Neural cell (in vitro differentiated cells): ENCODE data around the gene LONRF3. TPM values are rescaled to one million over a fixed set of nuclear protein-coding genes. Genes with fewer than 3 reads are reported as not detected.
"Not testable (repeated sequence)": the region's sequence is repeated elsewhere in the genome, so short reads cannot be mapped to it uniquely, and the experiment has no call there.

Source experiments
- H2AFZ ChIP-seq: fragments of 200-600, 300-800 bp; sonication (generic), shearing (Covaris generic); 2 replicates; pipeline ENCODE4 v1.6.0; 2014; ENCODE audit warnings: low read depth, mild to moderate bottlenecking, antibody characterized with exemption, low read length, moderate library complexity
- H3F3A ChIP-seq: fragments of 200-600 bp; shearing (Covaris generic); 2 replicates; pipeline ENCODE4 v1.6.1; 2016; ENCODE audit warnings: mild to moderate bottlenecking, moderate library complexity, mixed read lengths, antibody characterized with exemption, low read length; ENCODE audit not compliant: insufficient read depth, poor library complexity, severe bottlenecking
- H3K27ac ChIP-seq: fragments of 200-600, 300-800 bp; sonication (generic), shearing (Covaris generic); 2 replicates; pipeline ENCODE4 v1.5.1; 2014; ENCODE audit warnings: mild to moderate bottlenecking, low read length, moderate library complexity
- H3K27me3 ChIP-seq: fragments of 300-800, 200-600 bp; sonication (generic), shearing (Covaris generic); 2 replicates; pipeline ENCODE4 v1.6.0; 2014; ENCODE audit warnings: mild to moderate bottlenecking, low read depth, low read length, moderate library complexity; ENCODE audit not compliant: insufficient read depth
- H3K36me3 ChIP-seq: fragments of 300-800, 200-600 bp; sonication (generic), shearing (Covaris generic); 2 replicates; pipeline ENCODE4 v1.5.1; 2014; ENCODE audit warnings: mild to moderate bottlenecking, antibody characterized with exemption, low read length, moderate library complexity; ENCODE audit not compliant: insufficient read depth
- H3K4me2 ChIP-seq: fragments of 300-800, 200-600 bp; sonication (generic), shearing (Covaris generic); 2 replicates; pipeline ENCODE4 v1.6.0; 2014; ENCODE audit warnings: mild to moderate bottlenecking, low read length
- H3K4me3 ChIP-seq: fragments of 300-800, 200-600 bp; sonication (generic), shearing (Covaris generic); 2 replicates; pipeline ENCODE4 v1.5.1; 2014; ENCODE audit warnings: mild to moderate bottlenecking, low read length, moderate library complexity
- H3K79me2 ChIP-seq: fragments of 200-600 bp; shearing (Covaris generic); replicated peaks from 2 replicates; pipeline ENCODE4 v1.6.0; 2014; ENCODE audit warnings: mild to moderate bottlenecking, low read length, moderate library complexity; ENCODE audit not compliant: insufficient read depth
- H3K9ac ChIP-seq: fragments of 300-800, 200-600 bp; sonication (generic), shearing (Covaris generic); 2 replicates; pipeline ENCODE4 v1.6.1; 2016; ENCODE audit warnings: mild to moderate bottlenecking, low read length, mixed read lengths
- H3K9me2 ChIP-seq: fragments of 200-600 bp; shearing (Covaris generic); 2 replicates; pipeline ENCODE4 v1.6.1; 2016; ENCODE audit warnings: mild to moderate bottlenecking, low read length, mixed read lengths; ENCODE audit not compliant: insufficient read depth
- H3K9me3 ChIP-seq: fragments of 200-600, 300-800 bp; sonication (generic), shearing (Covaris generic); 2 replicates; pipeline ENCODE4 v1.6.1; 2016; ENCODE audit warnings: mild to moderate bottlenecking, mixed run types, low read length, moderate library complexity, mixed read lengths
- H4K20me1 ChIP-seq: fragments of 200-600 bp; shearing (Covaris generic); 2 replicates; pipeline ENCODE4 v1.6.1; 2016; ENCODE audit warnings: mild to moderate bottlenecking, mixed run types; ENCODE audit not compliant: insufficient read depth
- EP300 ChIP-seq: fragments of 450-650 bp; conservative IDR thresholded peaks from 2 replicates; pipeline ENCODE4 v1.6.1; 2014; ENCODE audit warnings: antibody characterized with exemption, mild to moderate bottlenecking, moderate library complexity; ENCODE audit not compliant: poor library complexity, severe bottlenecking
- EZH2 ChIP-seq: fragments of 200-600, 300-800 bp; shearing (Covaris generic), sonication (generic); IDR thresholded peaks from 2 replicates; pipeline ENCODE4 v1.6.1; 2014; ENCODE audit warnings: antibody characterized with exemption, low read length, borderline replicate concordance, mild to moderate bottlenecking; ENCODE audit not compliant: insufficient read depth, poor library complexity, severe bottlenecking
- MXI1 ChIP-seq: fragments of 450-650 bp; conservative IDR thresholded peaks from 2 replicates; pipeline ENCODE4 v1.6.1; 2014; ENCODE audit warnings: antibody characterized with exemption, mild to moderate bottlenecking; ENCODE audit not compliant: poor library complexity, severe bottlenecking
- POLR2AphosphoS5 ChIP-seq: IDR thresholded peaks from 2 replicates; pipeline ENCODE4 v1.6.1; 2012
- RAD21 ChIP-seq: fragments of 450-650 bp; conservative IDR thresholded peaks from 2 replicates; pipeline ENCODE4 v1.6.1; 2014; ENCODE audit warnings: antibody characterized with exemption, mild to moderate bottlenecking, moderate library complexity
- REST ChIP-seq: IDR thresholded peaks from 2 replicates; pipeline ENCODE4 v1.6.1; 2012; ENCODE audit warnings: borderline replicate concordance
- SMC3 ChIP-seq: fragments of 450-650 bp; conservative IDR thresholded peaks from 2 replicates; pipeline ENCODE4 v1.6.1; 2014; ENCODE audit warnings: antibody characterized with exemption, mild to moderate bottlenecking, moderate library complexity; ENCODE audit not compliant: poor library complexity
- TAF1 ChIP-seq: IDR thresholded peaks from 2 replicates; pipeline ENCODE4 v1.6.1; 2012; ENCODE audit warnings: low read depth
- polyA plus RNA-seq: library from polyadenylated mRNA; depleted of rRNA; stranded (reverse); fragments of >200 nt; gene quantifications from 2 replicates; pipeline ENCODE4 v1.2.3, GENCODE V29; 2014
- TF ChIP-seq, protein P1 (sequence below): fragments of 450-650 bp; IDR thresholded peaks from 2 replicates; pipeline ENCODE4 v1.5.1; 2014; ENCODE audit warnings: antibody characterized with exemption, mild to moderate bottlenecking, moderate library complexity; ENCODE audit not compliant: poor library complexity, severe bottlenecking

LONRF3 gene
- polyA plus RNA-seq, 1 donor from 2014 or later, result 0.41 TPM

DNA sequence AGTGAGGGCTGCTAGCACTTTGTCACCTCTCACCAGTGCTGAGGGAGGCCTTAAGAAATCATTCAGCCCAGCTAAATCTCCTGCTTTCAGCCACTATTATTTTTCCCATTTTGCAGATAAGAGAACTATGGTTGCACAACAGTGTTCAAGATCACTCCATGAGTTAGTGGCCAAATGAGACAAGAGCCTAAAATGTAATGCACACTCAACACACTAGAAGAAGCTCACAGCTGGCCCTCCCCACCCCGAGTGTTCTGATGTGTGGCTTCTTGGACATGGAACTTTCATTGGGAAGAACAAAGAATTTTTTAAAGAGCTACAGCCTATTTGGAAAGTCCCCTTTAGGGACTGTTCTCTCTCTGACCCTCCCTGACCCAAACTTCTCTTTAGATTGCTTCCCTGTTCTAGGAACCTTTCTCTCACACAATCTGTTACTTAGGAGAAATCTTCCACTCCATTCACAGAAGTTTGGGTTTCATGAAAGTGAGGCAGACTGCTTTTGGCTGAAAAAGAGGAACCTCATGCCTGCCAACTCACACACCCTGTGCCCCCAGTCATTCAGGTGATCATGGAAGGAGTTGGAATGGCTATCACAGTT lies 54.4 kb downstream of the LONRF3 start:
- Histone ChIP-seq H3K9ac (no peak overlapping the region), H4K20me1 (no peaks in the 10 kb centered on the region), H2AFZ (no peak overlapping the region), H3K27me3 (no peaks in the 10 kb centered on the region), H3K36me3 (no peaks in the 10 kb centered on the region), H3K27ac (no peak overlapping the region), H3K9me3 (no peaks in the 10 kb centered on the region), H3K79me2 (no peaks in the 10 kb centered on the region), H3K4me2 (no peak overlapping the region), H3K9me2 (no peaks in the 10 kb centered on the region), H3F3A (no peaks in the 10 kb centered on the region), H3K4me3 (no peak overlapping the region)
- TF ChIP-seq REST (no peak), POLR2AphosphoS5 (no peak), RAD21 (no peak), TAF1 (no peak), SMC3 (no peak), MXI1 (no peak), EP300 (no peak), EZH2 (no peak)
- TF ChIP-seq, protein P1, sequence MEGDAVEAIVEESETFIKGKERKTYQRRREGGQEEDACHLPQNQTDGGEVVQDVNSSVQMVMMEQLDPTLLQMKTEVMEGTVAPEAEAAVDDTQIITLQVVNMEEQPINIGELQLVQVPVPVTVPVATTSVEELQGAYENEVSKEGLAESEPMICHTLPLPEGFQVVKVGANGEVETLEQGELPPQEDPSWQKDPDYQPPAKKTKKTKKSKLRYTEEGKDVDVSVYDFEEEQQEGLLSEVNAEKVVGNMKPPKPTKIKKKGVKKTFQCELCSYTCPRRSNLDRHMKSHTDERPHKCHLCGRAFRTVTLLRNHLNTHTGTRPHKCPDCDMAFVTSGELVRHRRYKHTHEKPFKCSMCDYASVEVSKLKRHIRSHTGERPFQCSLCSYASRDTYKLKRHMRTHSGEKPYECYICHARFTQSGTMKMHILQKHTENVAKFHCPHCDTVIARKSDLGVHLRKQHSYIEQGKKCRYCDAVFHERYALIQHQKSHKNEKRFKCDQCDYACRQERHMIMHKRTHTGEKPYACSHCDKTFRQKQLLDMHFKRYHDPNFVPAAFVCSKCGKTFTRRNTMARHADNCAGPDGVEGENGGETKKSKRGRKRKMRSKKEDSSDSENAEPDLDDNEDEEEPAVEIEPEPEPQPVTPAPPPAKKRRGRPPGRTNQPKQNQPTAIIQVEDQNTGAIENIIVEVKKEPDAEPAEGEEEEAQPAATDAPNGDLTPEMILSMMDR, result no peak

DNA sequence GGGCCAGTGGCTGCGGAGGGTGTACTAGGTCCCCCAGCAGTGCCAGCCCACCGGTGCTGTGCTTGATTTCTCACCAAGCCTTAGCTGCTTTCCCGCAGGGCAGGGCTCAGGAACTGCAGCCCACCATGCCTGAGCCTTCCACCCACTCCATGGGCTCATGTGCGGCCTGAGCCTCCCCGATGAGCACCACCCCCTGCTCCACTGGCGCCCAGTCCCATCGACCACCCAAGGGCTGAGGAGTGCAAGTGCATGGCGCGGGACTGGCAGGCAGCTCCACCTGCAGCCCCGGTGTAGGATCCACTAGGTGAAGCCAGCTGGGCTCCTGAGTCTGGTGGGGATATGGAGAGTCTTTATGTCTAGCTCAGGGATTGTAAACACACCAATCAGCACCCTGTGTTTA lies 55.2 kb downstream of the LONRF3 start:
- H3K9me3 ChIP-seq, H3F3A ChIP-seq, H3K27ac ChIP-seq, H3K9me2 ChIP-seq, H3K4me3 ChIP-seq, H2AFZ ChIP-seq, H3K27me3 ChIP-seq, H4K20me1 ChIP-seq, H3K36me3 ChIP-seq, H3K9ac ChIP-seq, H3K4me2 ChIP-seq, H3K79me2 ChIP-seq: not testable (repeated sequence)

DNA sequence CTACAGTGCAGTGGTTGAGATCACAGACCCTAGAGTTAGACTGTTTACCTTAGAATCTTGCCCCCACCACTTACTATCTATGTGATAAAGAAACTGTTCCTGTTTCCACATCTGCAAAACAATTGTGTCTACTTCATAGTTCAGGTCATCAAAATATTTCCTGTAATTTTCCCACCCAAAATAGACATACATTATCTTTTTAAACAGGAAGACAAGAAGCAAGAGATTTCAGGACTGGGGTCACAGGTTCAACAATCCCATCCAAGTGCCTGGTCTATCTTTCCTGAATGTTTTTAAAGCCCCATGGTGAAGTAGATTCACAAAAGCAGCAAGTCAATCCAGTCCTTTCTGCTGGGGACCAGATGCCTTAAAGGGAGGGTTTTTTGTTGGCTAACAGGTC lies 56.6 kb downstream of the LONRF3 start:
- Histone ChIP-seq H3K9me2 (no peaks in the 10 kb centered on the region), H3K4me3 (no peak overlapping the region), H4K20me1 (no peaks in the 10 kb centered on the region), H2AFZ (no peak overlapping the region), H3K9me3 (no peaks in the 10 kb centered on the region), H3F3A (no peaks in the 10 kb centered on the region), H3K9ac (no peak overlapping the region), H3K36me3 (no peaks in the 10 kb centered on the region), H3K27ac (no peak overlapping the region), H3K27me3 (no peaks in the 10 kb centered on the region), H3K79me2 (no peaks in the 10 kb centered on the region), H3K4me2 (no peak overlapping the region)
- TF ChIP-seq MXI1, result no peak
- TF ChIP-seq RAD21, result no peak
- no peak for TF ChIP-seq TAF1
- no peak for TF ChIP-seq EP300
- no peak for TF ChIP-seq POLR2AphosphoS5
- TF ChIP-seq, protein P1, result no peak
- no peak for TF ChIP-seq EZH2
- TF ChIP-seq SMC3, result no peak
- no peak for TF ChIP-seq REST
